Right atrium auricular region (tissue), 2 donors: Measurements from ENCODE around the gene ZHX3. TPM values are rescaled to one million over a fixed set of nuclear protein-coding genes. Genes with fewer than 3 reads are reported as not detected.
A peak's percentile ranks its signal among the peaks of the same experiment; 100 is the strongest.

Experiments
- DNase-seq: peaks from one replicate; pipeline ENCODE4 v3.0.0-alpha.2; 2019; ENCODE audit warnings: low spot score
- H3K27ac ChIP-seq, 2 donors: fragments of 200-600 bp; sonication (generic); 1 replicate in 1 of 2; 2 replicates in 1 of 2; pipeline ENCODE4 v1.5.1; 2016 to 2019
- H3K27me3 ChIP-seq, 2 donors: fragments of 200-600 bp; sonication (generic); one replicate each; pipeline versions ENCODE4 v1.5.1 to v1.6.0; 2017 to 2019
- H3K36me3 ChIP-seq: fragments of 200-600 bp; sonication (generic); one replicate; pipeline ENCODE4 v1.5.1; 2016
- H3K4me1 ChIP-seq, 2 donors: fragments of 200-600 bp; sonication (generic); one replicate each; pipeline versions ENCODE4 v1.5.1 to v1.6.0; 2017 to 2019
- H3K4me3 ChIP-seq, 2 donors: fragments of 200-600 bp; sonication (generic); 1 replicate in 1 of 2; 2 replicates in 1 of 2; pipeline ENCODE4 v1.5.1; 2017 to 2019; ENCODE audit warnings: mild to moderate bottlenecking in 1 of 2, moderate library complexity in 1 of 2
- H3K9me3 ChIP-seq, 2 donors: fragments of 200-600 bp; sonication (generic); one replicate each; pipeline ENCODE4 v1.5.1; 2019
- total RNA-seq, 2 donors: library from RNA; depleted of rRNA; stranded (reverse); fragments of >200 nt; gene quantifications; one replicate each; pipeline ENCODE4 v1.1.0, GENCODE V29; 2016
- TF ChIP-seq, protein P1 (sequence below), 2 donors: fragments of 200-600 bp; sonication (generic); IDR thresholded peaks; one replicate each; pipeline ENCODE4 v1.5.1; 2019; ENCODE audit warnings: antibody characterized with exemption in 2 of 2

Gene ZHX3
- total RNA-seq, 2 donors from 2014 or later: 23.8 to 25.7 TPM

DNA sequence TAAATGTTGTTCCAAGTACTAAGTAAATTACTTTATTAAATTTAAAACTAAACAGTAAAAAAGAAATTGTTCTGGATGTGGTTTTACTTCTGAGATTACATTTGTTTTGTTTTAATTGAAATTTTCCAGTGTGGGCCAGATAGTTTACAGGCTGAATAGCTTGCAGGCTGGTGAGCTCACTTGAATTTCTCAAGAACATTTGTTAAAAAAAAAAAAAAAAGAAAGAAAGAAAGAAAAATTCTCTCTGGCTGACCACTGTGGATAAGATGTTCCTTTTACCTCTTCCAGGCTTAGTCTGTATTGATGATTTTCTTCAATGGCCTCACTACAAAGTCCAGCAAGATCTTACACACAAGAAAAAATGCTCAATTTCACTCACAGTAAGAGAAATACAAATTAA lies 94.8 kb downstream of the ZHX3 start:
- TF ChIP-seq, protein P1, sequence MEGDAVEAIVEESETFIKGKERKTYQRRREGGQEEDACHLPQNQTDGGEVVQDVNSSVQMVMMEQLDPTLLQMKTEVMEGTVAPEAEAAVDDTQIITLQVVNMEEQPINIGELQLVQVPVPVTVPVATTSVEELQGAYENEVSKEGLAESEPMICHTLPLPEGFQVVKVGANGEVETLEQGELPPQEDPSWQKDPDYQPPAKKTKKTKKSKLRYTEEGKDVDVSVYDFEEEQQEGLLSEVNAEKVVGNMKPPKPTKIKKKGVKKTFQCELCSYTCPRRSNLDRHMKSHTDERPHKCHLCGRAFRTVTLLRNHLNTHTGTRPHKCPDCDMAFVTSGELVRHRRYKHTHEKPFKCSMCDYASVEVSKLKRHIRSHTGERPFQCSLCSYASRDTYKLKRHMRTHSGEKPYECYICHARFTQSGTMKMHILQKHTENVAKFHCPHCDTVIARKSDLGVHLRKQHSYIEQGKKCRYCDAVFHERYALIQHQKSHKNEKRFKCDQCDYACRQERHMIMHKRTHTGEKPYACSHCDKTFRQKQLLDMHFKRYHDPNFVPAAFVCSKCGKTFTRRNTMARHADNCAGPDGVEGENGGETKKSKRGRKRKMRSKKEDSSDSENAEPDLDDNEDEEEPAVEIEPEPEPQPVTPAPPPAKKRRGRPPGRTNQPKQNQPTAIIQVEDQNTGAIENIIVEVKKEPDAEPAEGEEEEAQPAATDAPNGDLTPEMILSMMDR (IDR thresholded peaks at IDR 0.05): no peak
- DNase-seq: no peak
- peak overlapping the region; percentile 46 to 56 for H3K27ac ChIP-seq
- H3K9me3 ChIP-seq: no peaks in the 10 kb centered on the region
- H3K27me3 ChIP-seq: no peaks in the 10 kb centered on the region
- no peaks in the 10 kb centered on the region for H3K36me3 ChIP-seq
- H3K4me3 ChIP-seq: no peak overlapping the region
- peaks cover 0 to 12% of the 10 kb centered on the region in 2 donors for H3K4me1 ChIP-seq

DNA sequence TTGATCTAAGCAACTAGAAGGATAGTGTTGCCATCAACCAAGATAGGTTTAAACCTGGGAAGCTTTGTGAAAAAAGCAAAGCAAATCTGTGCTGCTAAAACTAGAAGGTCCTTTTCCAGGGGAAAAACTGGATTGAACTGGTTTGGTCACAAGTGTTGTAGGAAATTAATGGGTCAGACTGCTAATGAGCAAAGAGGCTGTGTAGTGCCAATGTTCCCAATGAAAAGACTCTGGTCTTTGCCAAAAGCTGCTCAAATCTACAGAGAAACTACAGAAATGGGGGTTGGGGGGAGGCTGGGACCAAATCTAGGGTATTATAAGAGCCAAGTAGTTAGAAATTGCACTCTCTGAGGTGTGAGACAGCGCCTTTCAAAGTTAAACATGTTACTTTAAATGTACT lies 95.2 kb downstream of the ZHX3 start:
- H3K4me1 ChIP-seq: peaks cover 0 to 12% of the 10 kb centered on the region in 2 donors
- no peaks in the 10 kb centered on the region for H3K36me3 ChIP-seq
- TF ChIP-seq, protein P1 (IDR thresholded peaks at IDR 0.05): no peak
- no peaks in the 10 kb centered on the region for H3K9me3 ChIP-seq
- no peaks in the 10 kb centered on the region for H3K27me3 ChIP-seq
- peak overlapping the region; percentile 46 to 56 for H3K27ac ChIP-seq
- DNase-seq: no peak
- no peak overlapping the region for H3K4me3 ChIP-seq

DNA sequence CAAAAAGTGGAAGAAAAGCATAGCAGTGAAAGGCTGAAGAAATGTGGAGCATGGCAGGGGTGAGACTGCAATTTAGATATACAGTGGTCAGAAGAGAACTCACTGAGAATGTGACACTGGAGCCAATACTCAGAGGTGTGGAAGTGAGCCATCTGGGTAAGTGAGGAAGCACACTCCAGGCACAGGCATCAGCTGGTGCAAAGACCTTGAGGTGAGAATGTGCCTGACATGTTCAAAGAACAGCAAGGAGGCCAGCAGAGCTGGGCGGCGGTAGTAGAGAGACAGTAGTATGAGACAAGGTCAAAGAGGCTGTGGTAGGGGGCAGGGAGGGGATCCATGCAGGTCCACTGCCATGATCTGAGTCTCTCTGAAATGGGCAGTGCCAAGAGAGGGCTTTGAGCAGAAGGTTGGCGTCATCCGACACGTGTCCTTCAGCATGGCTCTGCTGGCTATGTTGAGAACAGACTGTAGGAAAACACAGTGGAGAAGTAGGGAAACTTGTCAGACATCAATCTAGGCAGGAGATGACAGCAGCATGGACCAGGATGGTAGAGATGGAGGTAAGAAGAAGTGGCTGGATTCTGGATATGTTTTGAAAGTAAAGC lies 95.8 kb downstream of the ZHX3 start:
- Histone ChIP-seq H3K4me3 (no peak overlapping the region), H3K27ac (peak overlapping the region; percentile 46 to 56), H3K4me1 (peaks cover 0 to 12% of the 10 kb centered on the region in 2 donors), H3K27me3 (no peaks in the 10 kb centered on the region), H3K9me3 (no peaks in the 10 kb centered on the region), H3K36me3 (no peaks in the 10 kb centered on the region)
- TF ChIP-seq, protein P1 (IDR thresholded peaks at IDR 0.05): no peak
- DNase-seq: no peak

DNA sequence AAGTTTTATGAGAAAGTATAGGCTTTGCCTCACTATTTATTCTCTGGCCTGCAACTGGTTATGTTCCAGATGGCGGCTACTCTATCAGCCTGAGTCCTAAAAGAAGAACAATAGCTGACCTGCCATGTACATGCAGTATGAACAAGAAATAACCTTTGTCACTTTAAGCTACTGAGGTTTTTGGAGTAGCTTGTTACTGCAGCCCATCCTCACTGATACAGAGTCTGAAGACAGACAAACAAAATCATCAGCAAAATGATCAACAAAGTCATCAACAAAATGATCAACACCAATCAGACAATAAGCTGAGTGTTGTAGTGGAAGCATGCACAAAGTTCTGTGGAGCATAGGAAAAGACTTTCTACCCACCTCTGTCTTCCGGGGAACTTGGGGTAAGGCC lies 97.7 kb downstream of the ZHX3 start:
- Histone ChIP-seq H3K27ac (no peak overlapping the region), H3K27me3 (no peaks in the 10 kb centered on the region), H3K4me3 (no peak overlapping the region), H3K36me3 (no peaks in the 10 kb centered on the region), H3K4me1 (peaks cover 0 to 12% of the 10 kb centered on the region in 2 donors), H3K9me3 (no peaks in the 10 kb centered on the region)
- DNase-seq: no peak
- TF ChIP-seq, protein P1 (IDR thresholded peaks at IDR 0.05): no peak

DNA sequence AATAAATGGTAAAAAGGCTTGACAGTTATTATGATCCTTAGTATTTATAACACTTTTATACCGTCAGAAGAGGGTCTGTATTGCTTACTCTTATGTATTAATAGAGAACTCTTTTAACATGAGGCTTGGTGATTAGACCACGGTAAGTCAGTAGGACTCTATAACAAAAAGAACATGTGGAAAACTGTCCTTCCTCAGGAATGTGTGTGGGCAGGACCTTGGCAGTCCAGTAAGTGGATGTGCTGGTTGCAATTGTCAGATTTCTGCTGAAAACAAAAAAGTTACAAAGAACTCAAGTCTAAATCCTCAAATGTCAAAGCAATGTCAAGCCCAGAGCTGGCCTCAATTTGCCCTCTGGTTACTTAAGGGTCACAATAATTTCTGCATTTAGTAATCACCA lies 99.1 kb downstream of the ZHX3 start:
- no peak overlapping the region for H3K4me3 ChIP-seq
- TF ChIP-seq, protein P1 (IDR thresholded peaks at IDR 0.05): no peak
- peaks cover 0 to 16% of the 10 kb centered on the region in 2 donors for H3K4me1 ChIP-seq
- H3K27ac ChIP-seq: no peak overlapping the region
- H3K9me3 ChIP-seq: no peaks in the 10 kb centered on the region
- no peak for DNase-seq
- no peaks in the 10 kb centered on the region for H3K36me3 ChIP-seq
- H3K27me3 ChIP-seq: no peaks in the 10 kb centered on the region

DNA sequence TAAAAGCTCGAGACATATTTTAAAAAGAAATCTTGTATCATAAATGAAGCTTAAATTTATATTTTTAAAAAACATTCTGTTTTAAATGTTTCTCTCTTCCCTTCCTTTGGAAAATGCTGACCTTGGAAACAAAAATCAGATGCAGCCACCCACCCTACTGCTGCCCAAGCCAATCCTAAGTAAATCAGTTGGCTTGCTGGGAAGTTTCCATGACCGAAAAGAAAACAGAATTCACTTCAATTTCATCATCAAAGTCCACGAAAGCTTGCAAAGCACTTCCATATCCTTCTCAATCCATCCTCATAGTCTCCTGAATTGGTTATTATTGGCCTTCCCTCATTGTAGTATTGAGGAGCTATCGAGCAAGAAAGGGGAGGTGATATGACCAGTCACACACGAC lies 100.1 kb downstream of the ZHX3 start:
- Histone ChIP-seq H3K27me3 (no peaks in the 10 kb centered on the region), H3K36me3 (no peaks in the 10 kb centered on the region), H3K4me3 (no peak overlapping the region), H3K9me3 (no peaks in the 10 kb centered on the region), H3K4me1 (peaks cover 0 to 23% of the 10 kb centered on the region in 2 donors), H3K27ac (no peak overlapping the region)
- no peak for DNase-seq
- TF ChIP-seq, protein P1 (IDR thresholded peaks at IDR 0.05): no peak
